H1 (cell line): ENCODE data around the gene NFIC. TPM values are rescaled to one million over a fixed set of nuclear protein-coding genes. Genes with fewer than 3 reads are reported as not detected.

ENCODE experiments used
- CHD7 ChIP-seq: fragments of 300-600 bp; sonication (generic); IDR thresholded peaks from 2 replicates; pipeline ENCODE4 v1.7.1; 2012; ENCODE audit warnings: low read length, moderate library complexity, mild to moderate bottlenecking, inconsistent platforms; ENCODE audit not compliant: insufficient replicate concordance
- CTBP2 ChIP-seq: IDR thresholded peaks from 2 replicates; pipeline ENCODE4 v1.7.0; 2011; ENCODE audit warnings: borderline replicate concordance, mild to moderate bottlenecking, moderate library complexity, mixed read lengths, low read length; ENCODE audit not compliant: insufficient read depth, insufficient read length
- FOSL1 ChIP-seq: IDR thresholded peaks from 2 replicates; pipeline ENCODE4 v1.6.1; 2011; ENCODE audit warnings: mild to moderate bottlenecking, low read depth, low read length, moderate library complexity; ENCODE audit not compliant: insufficient read depth
- JUN ChIP-seq: IDR thresholded peaks from 2 replicates; pipeline ENCODE4 v1.6.1; 2011; ENCODE audit warnings: low read depth, mild to moderate bottlenecking, improper control_type of control experiment, low read length
- MAFK ChIP-seq: IDR thresholded peaks from 2 replicates; pipeline ENCODE4 v1.6.1; 2012; ENCODE audit warnings: low read depth, mild to moderate bottlenecking, improper control_type of control experiment, low read length
- POU5F1 ChIP-seq: IDR thresholded peaks from 2 replicates; pipeline ENCODE4 v1.6.1; 2011; ENCODE audit warnings: low read depth, mild to moderate bottlenecking, low read length, moderate library complexity
- TEAD4 ChIP-seq: IDR thresholded peaks from 2 replicates; pipeline ENCODE4 v1.6.1; 2012; ENCODE audit warnings: low read depth, low read length, inconsistent platforms, mixed read lengths
- polyA plus RNA-seq, 7 experiments: library from polyadenylated mRNA; depleted of rRNA in 3 of 7; stranded (reverse) in 5 of 7; unstranded in 2 of 7; fragments of >200 nt in 5 of 7; fragments of 200-250 nt in 2 of 7; gene quantifications; 1 replicate in 5 of 7; 2 replicates in 1 of 7; 4 replicates in 1 of 7; pipeline versions ENCODE4 v1.2.1 to v1.2.3, GENCODE V29; 2011 to 2013; ENCODE audit warnings: missing spikeins in 2 of 7, mixed read lengths in 2 of 7
- total RNA-seq: library from RNA; stranded (reverse); fragmentation: NEBNext Ultra II Directional; extraction: Animal tissue kit (Norgen Biotek cat#: 25700); gene quantifications from 2 replicates; pipeline ENCODE4 v1.2.1, GENCODE V29; 2021

Gene NFIC
- total and polyA plus RNA-seq, 2 of the 8 experiments (the other 6 are each of a cell fraction or from before 2014, with no cell fraction given): 0.56 to 3.2 TPM

DNA sequence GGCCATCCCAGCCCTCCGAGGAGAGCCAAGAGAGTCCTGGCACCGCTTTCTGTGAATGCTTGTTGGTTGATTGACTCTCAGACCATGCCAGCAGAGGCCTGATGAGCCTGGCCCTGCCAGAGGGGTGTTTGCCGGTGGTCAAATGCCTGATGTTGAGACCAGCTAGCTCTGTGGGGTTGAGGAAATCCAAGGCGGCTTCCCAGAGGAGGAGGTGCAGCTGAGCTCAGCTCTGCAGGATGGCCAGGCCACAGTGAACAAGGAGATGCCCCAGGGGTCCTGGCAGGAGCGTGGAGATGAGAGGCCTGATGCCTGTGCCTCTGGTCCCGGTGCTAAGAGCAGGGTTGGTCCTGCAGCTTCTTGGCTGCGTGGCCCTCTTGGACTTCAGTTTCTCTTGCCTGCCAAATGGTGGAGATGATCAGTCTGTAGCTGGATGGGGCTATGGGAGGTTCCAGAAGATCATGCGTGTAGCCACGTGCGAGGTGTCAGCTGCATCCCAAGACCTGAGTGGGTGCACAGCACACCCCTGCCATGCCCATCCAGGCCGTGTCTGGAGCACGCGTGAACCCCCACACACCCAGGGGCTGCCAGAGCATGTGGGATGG, 16.8 kb downstream of the NFIC start (continued):
- TF ChIP-seq JUN: no peak
- no peak for TF ChIP-seq TEAD4
- no peak for TF ChIP-seq CHD7
- TF ChIP-seq MAFK: no peak
- TF ChIP-seq CTBP2: no peak
- TF ChIP-seq FOSL1: no peak
- TF ChIP-seq POU5F1: no peak
